ENCODE measurements around the gene E4F1.

DNA sequence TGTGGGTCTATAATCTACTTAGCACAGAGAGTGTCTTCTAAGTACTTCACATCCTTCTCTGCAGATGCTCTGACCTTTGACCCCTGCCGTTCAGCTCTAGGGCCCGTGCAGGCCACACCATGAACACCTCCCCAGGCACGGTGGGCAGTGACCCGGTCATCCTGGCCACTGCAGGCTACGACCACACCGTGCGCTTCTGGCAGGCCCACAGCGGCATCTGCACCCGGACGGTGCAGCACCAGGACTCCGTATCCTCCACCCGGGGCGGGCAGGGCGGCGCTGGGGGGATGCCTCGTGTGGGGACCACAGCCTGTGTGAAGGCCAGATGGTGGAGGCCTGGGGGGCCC lies 17.5 kb upstream of the E4F1 start:
- TF ChIP-seq POLR2A (IDR thresholded peaks at IDR 0.05) (no peak), CTCF (IDR thresholded peaks at IDR 0.05) (no peak), POLR2AphosphoS5 (IDR thresholded peaks at IDR 0.05) (no peak), EP300 (IDR thresholded peaks at IDR 0.05) (no peak)
